GM12892 (cell line): Measurements from ENCODE around the gene CTNNA3.

Source experiments
- DNase-seq: peaks from one replicate; pipeline ENCODE4 v3.0.0; 2011; ENCODE audit not compliant: insufficient read length
- FAIRE-seq: peaks from 2 replicates; lab custom pipeline; 2011; peaks lifted over from hg19 to GRCh38; lab: Jason Lieb, UNC
- POLR2A ChIP-seq: IDR thresholded peaks from 2 replicates; pipeline ENCODE4 v1.6.1; 2011; ENCODE audit warnings: low read depth, low read length, control low read depth
- POLR2AphosphoS5 ChIP-seq: IDR thresholded peaks from 2 replicates; pipeline ENCODE4 v1.6.1; 2011; ENCODE audit warnings: low read depth, low read length, control low read depth
- TAF1 ChIP-seq: IDR thresholded peaks from 2 replicates; pipeline ENCODE4 v1.6.1; 2011; ENCODE audit warnings: low read depth, mild to moderate bottlenecking, control low read depth, low read length, borderline replicate concordance

The CTNNA3 gene

DNA sequence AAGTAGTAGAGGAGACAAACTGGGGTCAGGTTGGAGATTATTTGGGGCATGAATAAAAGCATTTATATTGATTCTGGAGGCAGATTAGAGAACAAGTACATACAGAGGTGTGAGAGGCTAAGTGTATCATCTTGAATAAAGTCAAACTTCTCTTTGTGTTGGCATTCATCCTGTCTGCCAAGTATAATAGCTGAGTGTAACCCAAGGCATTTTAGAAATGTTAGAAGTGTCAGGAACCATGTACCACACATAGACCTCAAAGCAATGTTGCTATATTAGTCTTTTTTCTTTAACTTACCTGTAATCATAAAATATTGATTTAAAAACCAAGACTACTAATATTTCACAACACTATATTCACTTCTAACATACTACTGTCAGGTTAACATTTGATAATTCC, 826.4 kb downstream of the CTNNA3 start:
- FAIRE-seq (no peak), DNase-seq (no peak)
- TF ChIP-seq TAF1, result no peak
- TF ChIP-seq POLR2AphosphoS5, result no peak
- no peak for TF ChIP-seq POLR2A

DNA sequence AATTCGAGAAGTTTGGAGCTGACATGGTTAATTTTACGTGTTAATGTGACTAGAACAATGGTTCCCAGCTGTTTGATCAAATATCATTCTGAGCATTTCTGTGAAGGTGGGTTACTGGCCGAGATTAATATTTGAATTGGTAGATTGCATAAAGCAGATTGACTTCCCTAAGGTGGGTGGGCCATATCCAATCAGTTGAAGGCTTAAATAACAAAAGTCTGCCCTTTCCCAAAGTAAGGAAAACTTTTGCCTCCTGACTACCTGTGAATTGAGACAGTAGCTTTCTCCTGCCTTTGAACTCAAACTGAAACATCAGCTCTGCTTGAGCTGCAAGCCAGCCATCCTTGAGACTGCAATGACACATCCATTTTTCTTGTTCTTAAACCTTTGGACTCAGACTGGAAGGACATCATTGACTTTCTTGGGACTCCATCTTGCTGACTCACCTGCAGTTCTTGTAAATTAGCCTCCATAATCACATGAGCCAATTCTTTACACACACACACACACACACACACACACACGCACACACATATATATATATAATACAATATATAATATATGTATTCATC, 833.2 kb downstream of the CTNNA3 start:
- no peak for TF ChIP-seq POLR2AphosphoS5
- TF ChIP-seq TAF1, result no peak
- no peak for TF ChIP-seq POLR2A
- FAIRE-seq (no peak), DNase-seq (no peak)

DNA sequence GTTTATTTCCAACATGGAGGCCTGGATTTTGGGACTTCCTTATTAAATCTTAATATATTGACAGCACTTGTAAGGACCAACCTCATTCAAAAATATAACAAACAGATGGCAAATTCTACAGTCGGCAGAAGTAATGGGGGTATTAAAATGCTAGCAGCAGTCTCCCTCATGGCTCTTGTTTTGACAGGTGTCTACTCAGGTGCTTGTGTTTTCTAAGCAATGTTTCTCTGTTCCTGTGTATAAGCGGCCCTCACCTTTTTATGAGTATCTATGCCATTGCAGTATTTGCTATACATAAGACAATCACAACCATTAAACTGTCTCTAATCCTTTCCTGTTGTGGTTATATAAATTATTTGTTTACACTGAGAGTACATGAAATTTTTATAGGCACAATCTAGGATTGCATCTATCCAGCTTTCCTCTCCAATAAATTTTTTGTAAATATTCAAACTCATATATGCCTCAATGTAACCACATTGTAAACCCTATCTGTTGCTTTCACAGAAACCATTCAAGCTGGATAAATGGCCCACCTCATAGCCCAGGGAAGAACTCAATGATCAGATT, 835.5 kb downstream of the CTNNA3 start:
- no peak for DNase-seq
- FAIRE-seq, result no peak
- TF ChIP-seq TAF1, result no peak
- TF ChIP-seq POLR2A, result no peak
- TF ChIP-seq POLR2AphosphoS5, result no peak

DNA sequence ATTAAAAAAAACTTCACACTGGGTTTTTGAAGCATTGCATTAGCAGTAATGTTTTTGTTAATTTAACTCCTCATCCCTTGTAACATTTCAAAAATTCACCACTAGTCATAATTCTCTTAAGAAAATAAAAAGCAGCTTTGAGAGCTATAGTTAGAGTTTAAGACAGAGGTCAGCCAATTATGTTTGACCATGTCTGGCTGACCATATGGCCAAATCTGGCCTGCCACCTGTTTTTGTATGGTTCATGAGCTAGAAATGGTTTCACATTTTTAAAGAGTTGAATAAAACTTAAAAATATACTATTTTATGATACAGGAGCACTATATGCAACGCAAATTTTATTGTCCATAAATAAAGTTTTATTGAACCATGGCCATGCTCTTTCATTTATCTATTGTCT, 843.2 kb downstream of the CTNNA3 start:
- DNase-seq, result no peak
- no peak for TF ChIP-seq POLR2AphosphoS5
- no peak for TF ChIP-seq TAF1
- no peak for TF ChIP-seq POLR2A
- FAIRE-seq, result no peak

DNA sequence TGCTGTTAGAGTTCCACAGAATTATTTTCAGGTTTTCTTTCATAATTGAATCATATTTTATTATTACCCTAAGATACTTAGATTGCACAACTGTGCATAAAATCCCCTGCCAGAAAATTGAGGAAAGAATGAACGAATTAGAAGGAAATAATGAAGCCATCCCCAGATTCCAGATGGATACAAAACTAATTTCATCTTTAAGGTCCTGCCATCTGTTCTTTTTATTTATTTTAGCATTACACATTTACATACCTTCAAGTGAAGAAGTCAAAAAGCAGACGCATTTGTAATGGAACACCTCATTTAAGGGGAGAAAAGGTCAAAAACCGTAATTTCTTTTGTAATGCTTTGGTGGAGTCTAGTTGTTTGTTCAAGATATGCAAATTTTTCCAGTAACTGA, 847.1 kb downstream of the CTNNA3 start:
- DNase-seq, result no peak
- no peak for FAIRE-seq
- TF ChIP-seq POLR2A, result no peak
- no peak for TF ChIP-seq POLR2AphosphoS5
- TF ChIP-seq TAF1, result no peak

DNA sequence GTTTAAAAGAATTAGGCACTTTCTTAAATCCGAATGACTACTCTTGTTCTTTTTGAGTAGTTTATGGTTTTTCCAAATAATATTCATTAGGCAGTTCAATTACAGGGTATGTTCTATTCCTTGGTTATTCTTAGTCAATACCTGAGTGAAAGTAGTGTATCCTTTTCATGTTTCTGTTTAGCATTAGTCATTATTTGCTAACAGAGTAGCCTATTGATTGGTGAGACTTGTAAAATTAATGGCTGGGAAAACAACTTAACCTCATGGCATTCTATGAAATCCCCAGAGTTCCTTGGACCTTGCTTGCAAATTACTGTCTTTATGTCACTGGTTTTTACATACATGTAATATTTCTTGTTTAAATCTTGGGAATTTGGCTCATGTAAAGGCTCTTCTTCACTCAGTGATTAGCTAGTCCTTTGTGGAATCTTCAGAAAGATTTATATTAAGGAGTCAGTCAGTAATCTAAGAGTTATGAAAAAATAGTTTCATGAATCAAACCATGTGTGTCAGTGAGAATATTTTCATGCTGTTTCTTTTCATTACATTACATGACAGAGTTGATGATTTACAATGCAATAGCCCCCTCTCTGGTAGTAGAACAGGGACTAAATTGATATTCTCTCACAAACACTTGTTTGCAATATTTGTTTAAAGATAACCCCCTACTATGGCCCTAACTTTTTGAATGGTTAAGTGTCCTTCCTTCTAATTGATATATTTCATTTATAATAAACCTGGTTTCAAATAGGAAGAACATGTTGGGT, 851.6 kb downstream of the CTNNA3 start:
- FAIRE-seq (no peak), DNase-seq (no peak)
- TF ChIP-seq TAF1, result no peak
- no peak for TF ChIP-seq POLR2A
- TF ChIP-seq POLR2AphosphoS5, result no peak

DNA sequence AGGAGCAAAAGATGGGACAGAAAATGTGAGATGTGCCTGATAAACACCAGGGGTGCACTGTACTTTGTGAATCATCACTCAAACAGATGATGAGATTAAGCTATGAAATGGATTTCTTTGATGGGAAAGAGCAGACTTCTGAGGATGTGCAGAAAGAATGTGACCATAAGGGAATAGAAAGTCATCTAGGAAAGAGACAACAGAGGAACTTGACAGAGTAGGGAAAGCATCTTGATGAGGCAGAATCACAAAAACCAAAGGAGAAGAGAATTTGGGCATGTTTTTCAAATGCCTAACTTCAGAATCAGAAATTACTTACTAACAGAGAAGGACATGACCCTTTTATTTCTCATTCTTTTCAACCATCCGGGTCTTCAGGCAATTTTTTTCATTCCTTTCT, 852.6 kb downstream of the CTNNA3 start:
- TF ChIP-seq POLR2A, result no peak
- TF ChIP-seq POLR2AphosphoS5, result no peak
- TF ChIP-seq TAF1, result no peak
- FAIRE-seq (no peak), DNase-seq (no peak)

DNA sequence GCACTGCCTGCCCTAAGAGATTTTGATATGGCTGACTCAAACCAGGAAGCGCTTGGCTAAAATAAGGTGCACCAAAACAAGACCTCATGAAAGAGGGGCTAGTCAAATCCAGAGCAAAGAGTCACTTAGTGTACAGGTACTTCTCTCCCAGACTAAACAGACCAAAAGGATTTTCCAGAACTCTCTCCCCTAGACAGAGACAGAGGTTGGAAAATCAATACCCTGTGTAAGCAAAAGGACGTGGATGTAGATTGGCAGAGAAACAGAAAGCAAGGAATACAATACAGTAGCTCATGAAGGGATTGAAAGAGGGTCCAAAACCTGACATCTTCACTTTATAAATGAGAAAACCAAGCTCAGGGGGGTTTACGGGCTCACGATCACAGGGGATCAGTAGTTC, 853.1 kb downstream of the CTNNA3 start:
- TF ChIP-seq POLR2AphosphoS5 (no peak), TAF1 (no peak), POLR2A (no peak)
- FAIRE-seq (no peak), DNase-seq (no peak)

DNA sequence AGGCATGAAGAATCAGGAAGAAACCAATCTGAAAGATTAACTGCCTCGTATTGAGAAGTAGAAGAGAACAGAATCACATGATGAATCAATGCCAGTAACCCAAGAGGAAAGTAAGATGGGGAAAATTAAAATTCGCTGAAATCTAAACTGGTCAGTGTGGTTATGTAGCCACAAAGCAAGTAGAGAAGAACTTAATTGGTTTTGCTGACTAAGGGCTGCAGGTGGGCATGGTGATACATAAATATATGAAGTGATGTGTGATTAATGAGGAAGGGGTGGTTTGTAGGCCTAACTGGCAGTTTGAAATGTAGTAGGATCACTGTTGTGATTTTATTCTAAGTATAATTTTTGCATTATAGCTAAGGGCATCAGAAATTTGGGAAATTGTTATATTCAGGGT, 853.6 kb downstream of the CTNNA3 start:
- TF ChIP-seq POLR2A (no peak), TAF1 (no peak), POLR2AphosphoS5 (no peak)
- DNase-seq, result no peak
- FAIRE-seq, result no peak

DNA sequence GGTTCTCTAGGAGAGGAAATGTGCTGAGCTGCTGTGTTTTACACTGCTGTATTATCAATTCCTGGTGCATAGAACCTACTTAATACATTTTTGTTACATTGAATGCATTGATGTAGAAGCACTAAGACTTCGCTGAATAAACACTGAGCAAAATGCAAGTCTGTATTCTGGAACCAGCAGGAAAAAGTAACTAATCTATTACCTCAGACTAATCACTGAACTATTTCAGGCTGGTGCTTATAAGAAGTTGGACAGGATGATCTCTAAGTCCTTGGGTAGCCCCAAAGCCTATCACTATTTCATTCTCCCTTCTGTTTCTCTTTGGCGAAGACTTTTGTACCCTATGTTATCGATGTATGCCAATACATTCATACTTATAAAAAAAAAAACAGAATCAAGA, 857.3 kb downstream of the CTNNA3 start:
- TF ChIP-seq POLR2A (no peak), TAF1 (no peak), POLR2AphosphoS5 (no peak)
- DNase-seq (no peak), FAIRE-seq (no peak)

DNA sequence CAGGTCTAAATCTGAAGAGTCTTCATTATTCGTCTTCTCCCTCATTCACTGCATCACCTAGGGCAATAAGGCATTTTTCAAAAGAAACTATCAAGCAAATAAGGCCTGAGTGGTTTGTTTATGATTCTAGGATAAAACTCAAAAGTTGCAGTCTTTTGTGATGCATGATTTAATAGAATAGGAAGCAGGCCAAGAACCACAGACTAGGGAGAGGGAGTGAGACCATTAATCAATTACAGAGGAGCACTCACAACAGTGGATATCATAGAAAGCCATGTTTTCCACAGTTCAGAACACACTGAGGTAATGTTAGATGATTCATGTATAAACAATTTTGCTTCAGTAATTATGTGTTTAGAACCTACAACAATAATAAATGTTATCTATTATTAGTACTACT, 858.0 kb downstream of the CTNNA3 start:
- FAIRE-seq (no peak), DNase-seq (no peak)
- no peak for TF ChIP-seq POLR2A
- TF ChIP-seq POLR2AphosphoS5, result no peak
- TF ChIP-seq TAF1, result no peak

DNA sequence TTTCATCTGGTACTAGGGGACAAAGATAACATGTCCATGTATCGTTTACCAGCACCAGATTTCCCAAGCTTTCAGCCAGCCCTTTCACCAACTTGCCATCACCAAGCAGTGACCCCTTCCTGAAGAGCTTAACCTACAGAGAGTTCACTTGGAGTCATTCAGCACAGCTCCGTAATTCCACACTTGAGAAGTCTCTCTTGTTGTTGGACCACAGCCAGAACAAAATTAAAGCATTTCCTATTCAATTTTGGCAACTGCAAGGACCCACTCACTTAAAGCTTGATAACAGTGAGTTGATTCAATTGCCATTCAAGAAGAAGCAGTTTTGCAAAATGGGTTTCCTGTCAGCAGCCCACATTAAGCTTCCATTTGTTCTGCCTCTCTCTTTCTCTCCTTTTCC, 858.7 kb downstream of the CTNNA3 start:
- no peak for FAIRE-seq
- TF ChIP-seq POLR2A, result no peak
- no peak for TF ChIP-seq POLR2AphosphoS5
- no peak for TF ChIP-seq TAF1

More for the DNA sequence above, 858.7 kb downstream of the CTNNA3 start:
- no peak for DNase-seq
